Activated CD4-positive, alpha-beta T cell treated with anti-CD3 and anti-CD28 coated beads for 48 hours (primary cell): ENCODE measurements around the gene IER5L.
"Not testable (repeated sequence)": the region's sequence is repeated elsewhere in the genome, so short reads cannot be mapped to it uniquely, and the experiment has no call there.

Source experiments
- DNase-seq: peaks from one replicate; pipeline ENCODE4 v3.0.0-alpha.2; 2020

IER5L gene

DNA sequence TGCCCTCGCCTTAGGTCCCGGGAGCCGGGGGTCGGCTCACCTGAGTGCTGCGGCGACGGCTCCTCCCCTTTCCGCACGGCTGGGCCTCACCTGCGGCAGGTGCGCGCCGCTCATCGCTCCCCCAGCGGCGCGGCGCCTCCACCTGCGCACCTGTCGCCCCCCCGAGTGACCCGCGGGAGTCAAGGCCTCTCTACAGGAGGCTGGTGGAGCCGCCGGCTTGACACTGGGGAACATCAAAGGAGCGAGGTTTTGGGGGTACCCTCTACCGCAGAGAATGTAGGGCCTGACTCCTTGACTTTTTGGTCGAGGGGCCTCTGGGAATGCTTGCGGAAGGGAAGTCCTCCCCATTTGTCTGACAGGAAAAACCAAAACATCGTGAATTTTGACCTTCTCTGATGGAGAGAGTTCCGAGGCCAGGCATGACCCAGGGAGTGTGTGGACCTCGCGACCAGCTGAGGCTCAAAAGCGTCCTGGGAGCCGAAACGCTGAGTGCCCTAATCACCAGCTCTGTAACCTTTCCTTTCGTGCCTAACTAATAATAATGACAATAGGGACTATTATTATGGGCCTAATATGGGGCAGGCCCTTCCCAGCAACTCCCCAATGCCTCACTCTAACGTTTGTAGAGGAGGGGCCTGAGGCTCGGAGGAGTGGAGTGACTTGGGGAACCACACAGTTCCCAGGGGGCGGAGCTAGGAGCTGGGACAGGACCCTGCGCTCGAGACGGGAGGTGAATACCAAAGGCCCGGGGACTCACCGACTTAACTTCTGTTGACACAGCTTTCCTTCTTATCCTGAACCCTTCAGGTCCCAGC lies 714 bp upstream of the IER5L start:
- no peak for DNase-seq

DNA sequence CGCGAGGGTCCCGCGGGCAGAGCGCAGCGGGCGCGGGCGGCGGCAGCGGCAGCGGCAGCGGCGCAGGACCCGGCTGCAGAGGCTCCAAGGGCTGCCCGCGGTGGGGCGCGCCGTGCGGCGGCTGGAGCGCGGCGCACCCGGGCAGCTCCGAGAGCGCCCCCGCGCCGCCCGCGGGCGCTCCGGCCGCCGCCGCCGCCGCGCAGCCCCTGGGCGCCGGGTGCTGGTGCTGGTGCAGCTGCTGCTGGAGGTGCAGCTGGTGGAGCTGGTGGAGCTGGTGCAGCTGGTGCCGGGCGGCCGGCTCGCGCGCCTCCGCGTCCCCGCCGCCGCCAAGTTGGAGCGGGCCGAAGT lies 644 bp downstream of the IER5L start:
- DNase-seq, result no peak

DNA sequence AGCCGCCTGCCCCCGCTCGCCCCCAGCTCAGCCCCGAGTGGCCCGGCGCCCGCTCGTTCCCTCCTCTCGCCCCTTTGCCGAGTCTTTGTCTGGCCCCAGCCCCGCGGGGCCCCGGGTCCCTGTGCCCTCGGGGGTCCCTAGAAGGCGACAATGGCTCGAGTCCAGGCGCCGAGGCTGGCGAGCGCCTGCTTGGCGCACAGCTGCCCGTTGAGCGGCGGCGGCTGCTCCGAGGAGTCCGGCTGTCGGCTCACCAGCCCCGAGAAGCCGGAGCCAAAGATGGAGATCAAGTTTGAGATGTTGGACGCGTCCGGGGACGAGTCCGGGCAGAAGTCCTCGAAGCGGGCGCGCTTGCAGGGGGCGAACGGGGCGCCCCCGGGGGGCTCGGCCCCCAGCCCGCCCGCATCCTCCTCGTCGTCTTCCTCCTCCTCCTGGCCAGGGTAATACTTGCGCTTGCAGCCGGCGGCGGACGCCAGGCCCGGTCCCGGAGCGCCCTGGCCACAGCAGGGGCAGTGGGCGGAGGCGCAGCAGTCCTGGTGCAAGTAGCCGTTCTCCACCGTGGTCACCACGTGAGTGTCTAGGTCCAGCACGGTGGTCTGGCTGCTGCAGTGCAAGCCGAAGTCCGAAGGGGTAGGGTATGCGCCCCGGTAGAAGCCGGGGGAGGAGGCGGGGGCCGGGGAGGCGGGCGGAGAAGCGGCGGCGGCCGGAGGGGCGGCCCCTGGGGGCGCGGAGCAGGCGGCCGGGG lies 1.2 kb downstream of the IER5L start:
- DNase-seq, result peak; percentile 26

DNA sequence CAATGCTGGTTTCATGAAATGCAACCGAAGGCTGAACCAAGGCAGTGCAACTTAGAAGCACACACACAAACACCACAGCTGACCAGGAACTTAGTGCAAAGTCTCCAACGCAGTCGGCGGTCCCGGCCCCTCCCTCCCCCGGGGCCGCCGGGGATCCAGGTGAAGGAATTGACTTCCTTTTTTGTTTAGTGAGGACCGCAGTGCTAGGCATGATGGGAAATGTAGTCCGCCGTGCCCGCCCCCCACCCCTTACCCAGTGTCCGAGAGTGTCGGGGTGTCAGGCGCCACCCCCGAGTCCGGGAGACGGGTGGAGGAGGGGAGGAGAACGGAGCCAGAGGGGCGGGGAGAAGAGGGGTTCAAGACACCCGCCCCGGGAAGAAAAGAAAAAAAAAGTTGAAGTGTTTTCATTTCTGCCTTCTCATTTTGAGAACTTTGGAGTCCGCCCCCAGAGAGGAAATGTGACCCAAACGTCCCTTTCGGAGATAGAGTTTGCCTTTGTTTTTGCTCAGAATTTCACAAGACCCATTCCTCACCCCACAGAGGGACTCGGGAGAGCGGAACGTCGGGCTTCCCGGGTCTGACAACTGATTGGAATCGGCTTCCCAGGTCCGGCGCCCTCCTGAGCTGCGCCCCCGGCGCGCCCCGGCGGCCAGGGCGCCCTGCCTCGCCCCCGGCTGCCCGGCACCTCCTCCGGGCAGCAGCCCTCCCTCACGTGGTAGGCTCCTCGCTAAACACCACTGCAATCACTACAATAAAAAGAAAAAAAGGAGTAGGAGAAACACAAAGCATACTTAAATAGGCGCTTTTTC lies 2.0 kb downstream of the IER5L start:
- DNase-seq, result peak; percentile 83

DNA sequence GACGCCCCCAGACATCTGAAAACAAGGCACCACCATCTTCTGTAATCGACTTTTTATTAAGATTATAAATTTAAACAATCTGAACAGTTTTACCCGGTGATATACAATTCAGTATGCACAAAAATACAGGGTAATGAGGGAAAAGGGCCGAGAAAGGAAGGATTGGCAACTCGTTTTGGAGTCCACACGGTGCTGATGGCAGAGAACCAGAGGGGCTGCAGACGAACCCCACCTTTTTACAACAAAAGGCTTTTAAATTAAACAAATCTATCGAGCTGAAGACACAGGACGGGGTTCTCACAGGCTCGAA lies 2.6 kb downstream of the IER5L start:
- DNase-seq, result no peak

DNA sequence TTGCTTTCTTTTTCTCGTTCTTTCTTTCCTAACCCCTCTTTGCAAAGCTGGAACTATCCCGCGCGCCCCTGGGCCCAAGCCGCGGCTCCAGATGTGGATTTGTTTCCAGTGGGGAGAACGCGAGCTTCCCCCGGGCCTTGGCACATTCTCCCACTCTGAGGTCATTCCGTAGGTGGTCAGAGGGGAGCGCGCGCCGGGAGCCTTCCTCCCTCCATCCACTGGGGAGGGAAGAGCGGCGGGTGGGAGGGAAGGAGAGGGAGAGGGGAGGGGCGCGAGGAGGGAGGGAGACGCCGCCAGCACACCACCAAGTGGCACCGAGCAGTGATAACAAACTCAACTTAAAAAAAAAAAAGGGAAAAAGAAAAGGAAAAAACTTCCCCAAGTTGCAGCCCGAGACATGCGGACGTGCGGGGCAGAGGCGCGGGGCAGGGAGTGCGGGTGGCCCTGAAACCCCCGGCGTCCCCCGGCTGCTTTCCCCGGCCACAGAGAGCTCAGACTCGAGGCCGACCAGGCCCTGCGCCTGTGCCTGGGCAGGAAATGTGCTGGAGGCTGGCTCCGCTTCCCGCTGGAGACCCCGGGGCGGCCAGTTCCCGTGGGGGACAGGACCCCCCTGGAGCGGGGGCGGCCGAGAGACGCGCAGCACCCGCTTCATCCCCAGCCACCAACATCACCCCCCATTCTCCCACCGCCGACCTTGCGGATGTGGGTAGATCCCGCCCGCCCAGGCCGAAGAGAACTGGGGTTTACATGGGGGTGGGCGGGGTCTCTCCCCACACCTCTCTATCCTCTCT lies 3.1 kb downstream of the IER5L start:
- peak; percentile 33 for DNase-seq

DNA sequence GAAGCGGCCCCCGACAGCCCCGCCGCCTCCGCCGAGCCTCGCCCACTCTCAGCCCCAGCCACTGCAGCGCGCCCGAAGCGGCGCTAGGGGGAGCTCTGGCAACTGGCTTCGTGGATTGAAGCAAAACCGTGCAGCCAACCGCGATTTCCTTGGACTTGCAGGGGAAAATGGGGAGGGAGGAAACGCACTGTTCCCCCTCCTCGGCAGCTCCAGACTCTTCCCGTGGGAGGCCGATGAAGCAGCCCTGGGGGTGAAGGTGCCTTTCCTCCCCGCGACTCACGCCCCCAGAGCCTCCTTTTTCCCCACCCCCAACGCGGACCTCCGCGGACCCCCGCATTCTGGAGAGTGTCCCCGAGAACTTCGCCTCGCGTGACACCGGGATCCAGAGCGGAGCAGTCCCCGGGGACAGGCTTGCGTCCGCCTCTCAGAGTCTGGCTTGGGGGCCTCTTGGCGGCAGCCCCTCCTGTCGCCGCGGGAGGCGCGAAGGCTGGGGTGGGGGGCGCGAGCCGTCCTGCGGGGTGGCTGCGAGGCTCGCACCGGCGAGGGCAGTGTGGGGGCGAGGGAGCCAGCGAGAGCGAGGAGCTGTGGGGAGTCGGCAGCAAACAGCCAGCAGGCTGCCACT lies 3.8 kb downstream of the IER5L start:
- peak; percentile 87 for DNase-seq

DNA sequence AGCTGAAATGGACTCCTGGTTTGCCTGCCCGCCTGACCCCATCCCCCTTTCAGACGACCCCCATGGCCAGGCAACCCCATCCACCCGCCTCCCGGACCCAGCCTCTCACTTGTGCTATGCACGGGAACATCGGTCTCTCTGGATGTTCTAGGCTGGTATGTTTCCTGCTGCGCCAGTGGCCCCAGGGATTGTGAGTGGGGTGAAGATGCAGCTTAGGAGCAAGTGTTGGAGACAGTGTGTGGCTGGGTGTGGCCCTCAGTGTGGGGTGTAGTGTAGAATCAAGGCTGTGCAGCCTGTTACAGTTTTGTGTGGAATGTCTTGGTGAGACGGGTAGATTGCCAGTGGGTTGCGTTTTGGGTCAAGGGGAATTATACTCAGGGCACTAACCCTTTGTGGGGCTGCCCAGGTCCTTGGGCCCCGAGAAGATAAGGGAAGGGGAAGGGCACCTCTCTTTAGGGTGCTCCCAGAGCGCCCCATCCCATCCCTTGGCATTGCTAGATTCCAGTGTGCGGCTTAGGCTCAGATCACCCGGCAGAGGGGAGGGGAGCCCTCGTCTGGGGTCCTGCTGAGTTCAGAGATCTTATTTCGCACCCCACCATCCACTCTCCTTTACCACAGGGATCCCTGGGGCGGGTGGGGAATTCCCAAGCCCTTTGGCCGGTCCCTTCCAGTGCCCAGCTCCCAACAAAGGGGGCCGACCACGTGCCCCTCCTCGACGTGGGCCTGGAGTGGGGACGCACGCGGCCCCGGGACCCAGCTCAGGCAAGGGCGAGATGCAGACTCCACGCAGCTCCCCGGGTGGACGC lies 4.6 kb downstream of the IER5L start:
- DNase-seq, result no peak

DNA sequence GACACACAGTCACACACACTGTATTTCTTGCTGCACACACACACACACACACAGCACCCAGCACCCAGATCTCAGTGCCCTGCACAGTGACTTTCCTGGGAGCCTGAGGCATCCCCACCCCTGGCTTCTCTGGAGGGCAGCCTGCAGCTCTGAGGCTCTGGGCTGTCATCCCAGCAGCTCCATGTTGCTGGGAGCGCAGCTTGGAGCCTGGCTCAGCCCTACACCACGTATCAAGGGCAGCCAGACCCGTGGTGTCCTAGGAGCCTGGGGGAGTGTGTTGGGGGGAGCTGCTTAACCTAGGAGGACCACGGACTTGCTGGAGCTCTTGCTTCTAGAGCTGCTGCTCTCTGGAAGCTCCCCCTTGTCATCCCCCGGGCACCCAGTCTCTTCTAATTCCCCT lies 5.2 kb downstream of the IER5L start:
- no peak for DNase-seq

DNA sequence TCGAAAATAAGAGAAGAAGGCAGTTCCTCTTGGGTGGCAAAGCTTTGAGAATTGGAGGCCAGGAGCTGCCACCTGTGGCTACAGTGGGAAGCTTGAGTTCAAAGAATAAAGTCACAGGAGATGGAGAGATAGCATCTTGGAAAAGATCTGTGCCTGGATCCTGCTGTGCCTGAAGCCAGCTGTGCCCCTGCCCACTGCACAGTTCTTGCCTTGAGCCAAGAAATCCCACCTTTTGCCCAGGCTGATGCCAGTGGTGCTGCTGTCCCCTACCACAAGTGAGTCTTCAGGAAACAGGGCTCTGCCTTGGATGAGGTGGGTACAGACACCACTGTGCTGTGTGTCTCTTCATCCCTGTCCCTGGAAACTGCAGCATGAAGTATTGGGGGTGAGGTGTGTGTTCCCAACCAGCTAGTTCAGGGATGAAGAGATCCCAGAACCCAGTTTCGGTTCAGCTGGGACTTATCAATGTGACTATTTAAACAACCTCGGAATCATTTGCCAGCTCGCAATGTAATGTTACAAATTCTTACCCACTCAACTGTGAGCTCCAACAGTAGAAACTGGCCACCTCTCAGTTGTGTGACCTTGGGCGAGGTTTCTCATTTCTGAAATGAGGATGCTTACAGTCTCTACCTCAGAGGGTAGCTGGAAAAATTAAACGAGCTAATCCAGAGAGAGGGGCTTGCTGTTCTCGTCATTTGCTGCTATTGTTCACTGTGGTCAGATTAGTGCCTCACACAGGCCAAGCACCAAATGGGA lies 5.9 kb downstream of the IER5L start:
- DNase-seq, result no peak

DNA sequence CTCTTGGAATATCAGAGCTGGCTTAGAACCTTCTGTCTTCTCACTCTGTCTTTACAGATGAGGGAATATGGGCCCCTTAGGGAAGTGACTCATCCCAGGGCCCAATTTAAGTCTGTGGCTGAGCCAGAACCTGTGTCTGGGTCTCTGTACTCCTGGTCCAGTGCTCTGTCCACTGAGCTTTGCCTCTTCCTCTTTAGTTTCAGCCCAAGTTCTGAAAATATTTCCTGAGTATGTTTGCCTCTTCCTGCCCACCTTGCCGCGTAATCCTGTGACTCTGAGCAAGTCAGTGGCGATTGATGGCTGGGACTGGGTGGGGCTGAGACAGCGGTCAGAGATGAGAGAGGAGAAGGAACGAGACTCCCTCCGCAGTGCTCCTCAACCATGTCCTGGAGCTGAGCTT lies 7.8 kb downstream of the IER5L start:
- DNase-seq, result no peak

DNA sequence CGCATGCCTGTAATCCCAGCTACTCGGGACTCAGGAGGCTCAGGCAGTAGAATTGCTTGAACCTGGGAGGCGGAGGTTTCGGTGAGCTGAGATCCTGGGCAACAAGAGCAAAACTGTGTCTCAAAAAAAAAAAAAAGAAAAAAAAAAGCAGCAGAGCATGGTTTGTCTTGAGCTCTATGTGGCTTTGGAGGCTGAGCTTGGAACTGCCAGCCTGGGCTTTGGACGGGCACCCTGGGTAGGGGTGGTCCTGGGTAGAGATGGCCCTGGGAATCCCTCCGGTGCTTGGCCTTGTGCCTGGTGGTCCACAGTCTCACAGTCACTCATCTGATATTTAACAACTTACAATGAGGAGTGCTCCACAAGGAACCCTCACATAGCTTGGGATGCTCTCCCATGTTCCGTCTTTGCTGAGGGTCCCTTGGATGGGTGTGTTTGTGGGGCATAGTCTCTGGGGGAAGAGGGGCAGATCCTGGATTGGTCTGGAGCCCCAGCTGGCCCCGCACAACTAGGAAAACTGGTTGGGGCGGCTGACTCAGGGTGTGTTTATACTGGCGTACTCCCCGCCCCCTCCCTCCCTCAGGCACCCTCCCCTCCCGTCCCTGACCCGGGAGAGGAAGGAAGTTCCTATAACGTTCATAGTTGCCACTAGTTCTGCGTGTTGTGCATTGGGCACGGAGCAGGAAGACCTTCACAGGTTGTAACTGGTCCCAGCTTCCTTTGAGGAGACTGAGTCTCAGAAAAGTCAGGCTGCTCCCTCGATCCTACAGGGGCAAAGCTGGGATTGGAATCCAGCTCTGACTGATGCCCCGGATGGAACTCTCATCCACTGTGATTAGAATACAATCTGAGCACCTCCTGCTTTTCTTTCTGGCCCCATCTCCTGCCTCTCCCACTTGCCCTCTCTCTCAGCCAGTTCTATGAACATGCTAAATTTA lies 11.2 kb downstream of the IER5L start:
- peak; percentile 20 for DNase-seq

DNA sequence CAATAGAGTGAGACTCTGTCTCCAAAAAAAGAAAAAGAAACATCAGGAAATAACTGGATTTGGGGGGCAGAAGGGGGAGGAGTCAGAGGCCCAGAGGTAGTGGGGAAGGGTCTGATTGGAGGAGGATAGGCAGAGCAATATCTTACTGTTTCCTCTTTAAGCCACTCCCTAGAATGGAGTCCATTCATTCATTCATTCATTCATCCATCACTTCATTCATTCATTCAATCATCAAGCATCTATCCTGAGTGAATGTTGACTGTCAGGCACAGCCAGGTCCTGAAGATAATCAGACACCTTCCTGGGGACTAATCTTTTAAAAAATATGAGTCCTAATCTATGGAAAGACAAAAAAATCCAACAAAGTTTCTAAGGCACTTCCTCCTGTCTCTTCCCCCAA lies 12.9 kb downstream of the IER5L start:
- DNase-seq, result no peak

DNA sequence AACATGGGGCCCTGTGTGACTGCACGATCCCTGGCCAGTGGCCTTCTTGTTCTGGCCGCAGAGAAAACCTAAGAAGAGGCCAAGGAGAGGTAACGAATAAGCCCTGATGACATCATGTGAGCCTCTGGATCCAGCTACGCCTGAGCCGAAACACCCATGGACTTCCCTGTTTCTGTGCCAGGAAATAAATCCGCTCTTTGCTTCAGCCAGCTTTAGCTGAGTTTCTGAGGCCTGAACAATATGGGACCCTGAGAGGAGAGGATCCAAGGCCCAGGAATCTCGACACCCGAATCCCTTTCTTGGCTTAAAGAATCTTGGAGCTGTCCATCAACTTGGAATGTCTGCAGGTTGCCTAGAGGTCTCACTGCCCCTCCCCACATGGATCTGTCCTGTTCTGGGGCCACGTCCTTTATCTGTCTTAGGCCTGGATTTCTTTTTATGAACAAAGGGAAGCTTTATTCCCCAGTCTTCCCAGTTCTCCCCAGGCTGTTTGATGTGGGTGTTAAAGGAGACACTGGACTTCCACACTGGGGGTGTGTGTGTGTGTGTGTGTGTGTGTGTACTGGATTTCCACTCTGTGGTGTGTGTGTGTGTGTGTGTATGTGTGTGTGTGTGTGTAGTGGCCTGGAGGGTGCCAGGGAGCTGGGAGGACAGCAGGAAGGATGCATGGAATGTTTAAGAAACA lies 13.7 kb downstream of the IER5L start:
- no peak for DNase-seq

DNA sequence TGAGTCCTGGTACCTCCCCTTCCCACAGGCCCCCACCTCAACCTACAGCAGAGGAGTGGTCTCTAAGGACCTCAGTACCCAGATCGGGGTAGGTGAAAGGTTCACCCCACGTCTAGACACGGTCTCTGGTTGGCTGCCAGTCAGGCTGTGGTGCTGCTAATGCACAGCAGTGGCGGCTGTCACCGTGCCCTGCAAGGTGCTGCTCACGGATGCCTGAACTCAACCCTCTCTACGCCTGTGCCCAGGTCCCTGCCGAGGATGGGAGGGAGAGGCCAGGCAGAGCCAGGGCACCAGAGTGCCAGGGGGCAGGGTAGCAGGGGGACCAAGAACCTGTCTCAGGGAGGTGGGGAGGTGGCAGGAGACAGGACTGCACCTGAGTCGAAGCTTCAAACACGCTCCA lies 14.3 kb downstream of the IER5L start:
- DNase-seq, result no peak

DNA sequence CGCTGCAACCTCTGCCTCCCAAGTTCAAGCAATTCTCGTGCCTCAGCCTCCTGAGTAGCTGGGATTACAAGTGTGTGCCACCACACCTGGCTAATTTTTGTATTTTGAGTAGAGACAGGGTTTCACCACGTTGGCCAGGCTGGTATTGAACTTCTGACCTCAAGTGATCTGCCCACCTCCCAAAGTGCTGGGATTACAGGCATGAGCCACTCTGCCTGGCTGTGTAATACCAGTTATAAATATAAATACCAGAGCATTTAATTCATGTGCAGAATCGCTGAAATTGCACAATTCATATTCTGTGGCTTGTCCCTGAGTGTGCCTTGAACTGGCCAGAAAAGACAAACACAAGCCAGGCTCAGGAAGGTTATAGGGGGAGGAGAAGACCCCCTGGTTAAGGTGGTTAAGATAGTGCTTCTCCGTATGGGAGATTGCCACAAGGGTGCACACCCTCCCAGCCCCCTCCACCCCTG lies 14.8 kb downstream of the IER5L start:
- not testable (repeated sequence) for DNase-seq

DNA sequence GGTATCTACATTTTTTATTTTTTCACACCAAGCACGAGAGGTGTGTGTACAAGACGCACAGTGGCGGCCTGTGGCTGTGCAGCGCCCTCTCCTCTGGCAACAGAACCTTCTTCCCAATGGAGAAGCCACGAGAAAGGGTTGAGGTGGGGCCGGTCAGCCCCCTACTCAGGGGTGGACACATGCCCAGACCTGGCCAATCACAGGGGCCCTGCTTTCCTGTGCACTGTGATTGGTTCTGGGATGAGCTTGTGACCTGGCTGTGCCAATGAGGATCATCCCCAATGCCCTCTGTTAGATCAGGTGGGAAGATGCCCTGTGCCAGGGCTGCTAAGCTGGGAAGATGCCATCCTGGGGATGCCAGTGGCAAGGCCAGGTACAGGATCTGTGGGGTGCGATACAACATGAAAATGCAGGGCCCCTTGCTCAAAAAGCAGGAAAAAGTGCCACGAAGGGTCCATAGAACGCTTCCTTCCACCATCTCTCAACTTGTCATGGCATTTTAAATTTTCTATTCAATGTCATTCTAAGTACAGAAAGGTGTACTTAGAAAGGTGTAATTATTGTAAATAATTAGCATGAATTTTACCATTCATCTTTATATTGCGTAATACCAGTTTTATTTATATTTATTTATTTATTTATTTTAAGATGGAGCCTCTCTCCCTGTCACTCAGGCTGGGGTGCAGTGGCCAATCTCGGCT lies 15.4 kb downstream of the IER5L start:
- DNase-seq, result no peak

DNA sequence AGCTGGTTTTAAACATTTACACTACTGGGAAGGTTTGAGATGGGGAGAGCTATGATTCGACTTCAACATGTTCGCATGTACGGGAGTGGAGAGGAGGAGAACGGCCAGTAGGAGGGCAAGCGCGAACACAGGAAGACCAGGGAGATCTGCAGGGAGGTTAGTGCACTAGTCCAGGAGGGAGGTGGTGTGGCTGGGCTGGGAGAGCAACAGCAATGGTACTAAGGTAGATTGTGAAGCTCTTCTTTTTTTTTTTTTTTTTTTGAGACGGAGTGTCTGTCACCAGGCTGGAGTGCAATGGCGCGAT lies 16.6 kb downstream of the IER5L start:
- DNase-seq, result no peak
